PC-9 (cell line): ENCODE results near the gene ASIC3. TPM values are rescaled to one million over a fixed set of nuclear protein-coding genes. Genes with fewer than 3 reads are reported as not detected.
A peak's percentile ranks its signal among the peaks of the same experiment; 100 is the strongest.
"Not testable (repeated sequence)": the region's sequence is repeated elsewhere in the genome, so short reads cannot be mapped to it uniquely, and the experiment has no call there.

Source experiments
- BruUV-seq: library from RNA; stranded (reverse); fragments of 400-500 nt; replicated peaks from 2 replicates; lab custom pipeline; 2021; lab: Mats Ljungman, UMichigan
- CTCF ChIA-PET: fragments of 300-600 bp; sonication (Branson Sonifier 250); formaldehyde crosslinking; loops from one replicate; lab custom pipeline; 2022; ENCODE audit warnings: antibody characterized with exemption; lab: Charles Lee
- POLR2A ChIA-PET: fragments of 300-600 bp; sonication (Branson Sonifier 250); formaldehyde crosslinking; loops from one replicate; lab custom pipeline; 2022; ENCODE audit warnings: antibody characterized with exemption; ENCODE audit not compliant: unreplicated experiment; lab: Charles Lee
- DNase-seq, 2 experiments: peaks; one replicate each; pipeline versions ENCODE4 v3.0.0 to v3.0.0-alpha.2; 2015 to 2022; ENCODE audit warnings: mixed read lengths in 1 of 2
- H2AFZ ChIP-seq: fragments of 200-600 bp; sonication (generic); 2 replicates; pipeline ENCODE4 v1.8.1; 2017; ENCODE audit warnings: antibody characterized with exemption
- H3F3A ChIP-seq: fragments of 200-600 bp; sonication (generic); 2 replicates; pipeline ENCODE4 v1.8.1; 2017; ENCODE audit warnings: antibody characterized with exemption, mild to moderate bottlenecking, low read depth; ENCODE audit not compliant: insufficient read depth
- H3K27ac ChIP-seq: fragments of 200-600 bp; sonication (generic); 2 replicates; pipeline ENCODE4 v1.6.1; 2016; ENCODE audit warnings: mixed run types
- H3K27me3 ChIP-seq: fragments of 200-600 bp; sonication (generic); 2 replicates; pipeline ENCODE4 v1.6.1; 2016; ENCODE audit warnings: low read depth, mixed run types; ENCODE audit not compliant: insufficient read depth
- H3K36me3 ChIP-seq: fragments of 200-600 bp; sonication (generic); 2 replicates; pipeline ENCODE4 v1.6.1; 2016; ENCODE audit warnings: low read depth, mixed run types
- H3K4me1 ChIP-seq: fragments of 200-600 bp; sonication (generic); replicated peaks from 2 replicates; pipeline ENCODE4 v1.6.1; 2016; ENCODE audit warnings: mixed run types; ENCODE audit not compliant: insufficient read depth
- H3K4me2 ChIP-seq: fragments of 200-600 bp; sonication (generic); 2 replicates; pipeline ENCODE4 v1.6.1; 2017; ENCODE audit warnings: mixed run types
- H3K4me3 ChIP-seq: fragments of 200-600 bp; sonication (generic); 2 replicates; pipeline ENCODE4 v1.6.1; 2016; ENCODE audit warnings: mixed run types
- H3K79me2 ChIP-seq: fragments of 200-600 bp; sonication (generic); 2 replicates; pipeline ENCODE4 v1.6.1; 2017; ENCODE audit warnings: low read depth, mixed run types
- H3K9me2 ChIP-seq: fragments of 200-600 bp; sonication (generic); 2 replicates; pipeline ENCODE4 v1.8.1; 2017; ENCODE audit warnings: mild to moderate bottlenecking; ENCODE audit not compliant: insufficient read depth
- H3K9me3 ChIP-seq: fragments of 200-600 bp; sonication (generic); 2 replicates; pipeline ENCODE4 v1.8.1; 2016; ENCODE audit warnings: low read depth; ENCODE audit not compliant: insufficient read depth
- H4K20me1 ChIP-seq: fragments of 200-600 bp; sonication (generic); 2 replicates; pipeline ENCODE4 v1.8.1; 2017; ENCODE audit not compliant: insufficient read depth
- EZH2 ChIP-seq: fragments of 200-600 bp; sonication (generic); IDR thresholded peaks from 2 replicates; pipeline ENCODE4 v1.8.0; 2017; ENCODE audit warnings: antibody characterized with exemption, low read depth
- intact Hi-C: fragments of 100-400 bp; cut with micrococcal nuclease; formaldehyde crosslinking; loops from one replicate; pipeline ENCODE4 v1.10.0; 2022; ENCODE audit not compliant: unreplicated experiment
- total RNA-seq: library from RNA; stranded (reverse); gene quantifications from 2 replicates; pipeline ENCODE4 v1.2.3, GENCODE V29; 2021
- TF ChIP-seq, protein P1 (sequence below): fragments of 200-600 bp; sonication (generic); conservative IDR thresholded peaks from 2 replicates; pipeline ENCODE4 v1.6.1; 2017; ENCODE audit warnings: mixed run types, antibody characterized with exemption, mild to moderate bottlenecking, moderate library complexity

Gene ASIC3
- total RNA-seq, 1 experiment from 2014 or later, result 10.5 TPM

DNA sequence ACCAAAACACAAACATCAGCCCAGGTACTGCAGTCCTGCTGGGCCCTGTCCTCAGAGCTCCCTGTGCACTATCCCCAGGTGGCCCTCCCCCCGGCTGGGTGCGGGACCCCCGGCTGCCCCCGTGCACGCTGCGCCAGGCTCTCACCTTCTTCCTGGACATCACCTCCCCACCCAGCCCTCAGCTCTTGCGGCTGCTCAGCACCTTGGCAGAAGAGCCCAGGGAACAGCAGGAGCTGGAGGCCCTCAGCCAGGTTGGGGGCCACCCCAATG is 38.4 kb upstream of the ASIC3 start:
- H3K36me3 ChIP-seq, result no peaks in the 10 kb centered on the region
- TF ChIP-seq EZH2, result no peak
- TF ChIP-seq, protein P1, sequence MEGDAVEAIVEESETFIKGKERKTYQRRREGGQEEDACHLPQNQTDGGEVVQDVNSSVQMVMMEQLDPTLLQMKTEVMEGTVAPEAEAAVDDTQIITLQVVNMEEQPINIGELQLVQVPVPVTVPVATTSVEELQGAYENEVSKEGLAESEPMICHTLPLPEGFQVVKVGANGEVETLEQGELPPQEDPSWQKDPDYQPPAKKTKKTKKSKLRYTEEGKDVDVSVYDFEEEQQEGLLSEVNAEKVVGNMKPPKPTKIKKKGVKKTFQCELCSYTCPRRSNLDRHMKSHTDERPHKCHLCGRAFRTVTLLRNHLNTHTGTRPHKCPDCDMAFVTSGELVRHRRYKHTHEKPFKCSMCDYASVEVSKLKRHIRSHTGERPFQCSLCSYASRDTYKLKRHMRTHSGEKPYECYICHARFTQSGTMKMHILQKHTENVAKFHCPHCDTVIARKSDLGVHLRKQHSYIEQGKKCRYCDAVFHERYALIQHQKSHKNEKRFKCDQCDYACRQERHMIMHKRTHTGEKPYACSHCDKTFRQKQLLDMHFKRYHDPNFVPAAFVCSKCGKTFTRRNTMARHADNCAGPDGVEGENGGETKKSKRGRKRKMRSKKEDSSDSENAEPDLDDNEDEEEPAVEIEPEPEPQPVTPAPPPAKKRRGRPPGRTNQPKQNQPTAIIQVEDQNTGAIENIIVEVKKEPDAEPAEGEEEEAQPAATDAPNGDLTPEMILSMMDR, result no peak
- H4K20me1 ChIP-seq, result no peaks in the 10 kb centered on the region
- ChIA-PET CTCF (interaction anchor here (0.6 to 1.0 kb wide), 3 partner anchors 14 to 45 kb away, joined by 3 to 7 read pairs (median 4); partner anchors contain the start of gene ATG9B), POLR2A (interaction anchor here (0.6 kb wide), 1 partner anchor 18 kb away, joined by 21 read pairs; the partner anchor contains the start of gene ABCB8)
- intact Hi-C loops, result no loop called here
- no peaks in the 10 kb centered on the region for H3K9me2 ChIP-seq
- no peaks in the 10 kb centered on the region for H3K79me2 ChIP-seq
- no peak overlapping the region for H2AFZ ChIP-seq
- H3K27me3 ChIP-seq, result no peaks in the 10 kb centered on the region
- no peak overlapping the region for H3K4me2 ChIP-seq
- H3K4me3 ChIP-seq, result no peak overlapping the region
- BruUV-seq, result no TSS peak
- no peak for DNase-seq
- peaks cover 4% of the 10 kb centered on the region for H3F3A ChIP-seq
- H3K9me3 ChIP-seq, result no peaks in the 10 kb centered on the region
- peaks cover 26% of the 10 kb centered on the region for H3K4me1 ChIP-seq
- H3K27ac ChIP-seq, result no peak overlapping the region

DNA sequence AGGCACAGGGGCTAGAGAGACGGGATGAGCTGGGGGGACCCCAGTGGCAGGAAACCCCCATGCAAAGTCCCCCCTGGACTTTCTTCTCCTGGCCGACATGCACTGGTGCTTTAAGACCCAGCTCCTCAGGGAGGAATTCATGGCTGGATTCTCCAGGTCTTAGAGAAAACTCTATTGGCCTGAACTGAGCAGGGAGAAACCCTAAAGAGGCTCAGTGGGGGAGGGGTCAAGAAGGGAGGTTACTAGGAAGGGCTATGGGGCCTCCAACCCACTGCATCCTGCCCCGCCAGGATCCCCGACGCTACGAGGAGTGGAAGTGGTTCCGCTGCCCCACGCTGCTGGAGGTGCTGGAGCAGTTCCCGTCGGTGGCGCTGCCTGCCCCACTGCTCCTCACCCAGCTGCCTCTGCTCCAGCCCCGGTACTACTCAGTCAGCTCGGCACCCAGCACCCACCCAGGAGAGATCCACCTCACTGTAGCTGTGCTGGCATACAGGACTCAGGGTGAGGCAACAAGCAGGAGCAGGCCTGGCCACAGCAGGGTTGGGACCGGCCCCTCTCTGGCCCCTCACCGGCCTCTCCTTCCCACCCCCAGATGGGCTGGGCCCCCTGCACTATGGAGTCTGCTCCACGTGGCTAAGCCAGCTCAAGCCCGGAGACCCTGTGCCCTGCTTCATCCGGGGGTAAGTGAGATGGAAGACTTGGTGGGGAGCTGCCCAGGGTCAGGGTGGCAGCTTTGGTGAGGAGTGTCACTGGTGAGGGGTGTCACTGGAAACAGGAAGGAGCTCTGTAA is 37.8 kb upstream of the ASIC3 start:
- Histone ChIP-seq H3F3A (peaks cover 8% of the 10 kb centered on the region), H3K4me3 (no peak overlapping the region), H3K9me3 (no peaks in the 10 kb centered on the region), H3K36me3 (no peaks in the 10 kb centered on the region), H4K20me1 (no peaks in the 10 kb centered on the region), H2AFZ (no peak overlapping the region), H3K4me1 (peaks cover 26% of the 10 kb centered on the region), H3K27me3 (no peaks in the 10 kb centered on the region), H3K79me2 (no peaks in the 10 kb centered on the region), H3K9me2 (no peaks in the 10 kb centered on the region), H3K4me2 (no peak overlapping the region), H3K27ac (no peak overlapping the region)
- intact Hi-C loops, result no loop called here
- TF ChIP-seq EZH2, result no peak
- TF ChIP-seq, protein P1, result no peak
- BruUV-seq, result no TSS peak
- DNase-seq, result peak in 1 of 2 experiments; percentile 27
- CTCF ChIA-PET, result interaction anchor here (0.5 to 1.0 kb wide), 3 partner anchors 45 to 102 kb away, joined by 3 to 11 read pairs (median 4); no protein-coding TSS in a partner anchor
- POLR2A ChIA-PET, result no interaction called here

DNA sequence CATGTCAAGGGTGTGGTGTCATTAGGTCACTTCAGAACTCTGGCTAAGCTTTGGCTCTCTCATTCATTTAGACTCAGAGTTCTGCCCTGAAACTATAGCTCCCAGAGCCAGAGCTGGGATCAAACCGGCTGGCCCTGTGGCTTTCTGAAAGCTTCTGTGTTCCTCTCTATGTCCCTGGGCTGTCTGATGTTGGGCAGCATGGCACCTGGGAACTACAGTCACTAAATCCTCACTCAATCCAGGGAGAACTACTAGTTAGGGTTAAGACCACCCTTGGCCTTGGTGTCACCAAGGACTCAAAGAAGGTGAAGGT is 37.3 kb upstream of the ASIC3 start:
- H3K4me2 ChIP-seq, result no peak overlapping the region

DNA sequence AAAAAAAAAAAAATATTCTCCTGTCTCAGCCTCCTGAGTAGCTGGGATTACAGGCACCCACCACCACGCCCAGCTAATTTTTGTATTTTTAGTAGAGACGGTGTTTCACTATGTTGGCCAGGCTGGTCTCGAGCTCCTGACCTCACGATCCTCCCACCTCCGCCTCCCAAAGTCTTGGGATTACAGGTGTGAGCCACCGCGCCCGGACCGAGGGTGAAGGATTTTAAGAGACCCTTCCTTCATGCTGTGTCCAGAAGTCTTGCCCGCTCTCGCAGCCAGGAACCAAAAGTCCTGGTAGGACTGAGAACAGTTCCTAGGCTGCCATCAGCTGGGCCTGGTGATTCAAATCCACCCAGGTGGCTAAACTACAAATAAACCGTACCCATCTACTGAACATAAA is 36.7 kb upstream of the ASIC3 start:
- POLR2A ChIA-PET, result interaction anchor here (0.6 kb wide), 1 partner anchor 94 kb away, joined by 27 read pairs; no protein-coding TSS in a partner anchor
- peaks cover 26% of the 10 kb centered on the region for H3K4me1 ChIP-seq

More for the DNA sequence above, 37.3 kb upstream of the ASIC3 start:
- DNase-seq, result no peak
- no TSS peak for BruUV-seq
- no peaks in the 10 kb centered on the region for H3K27me3 ChIP-seq
- no peak overlapping the region for H2AFZ ChIP-seq
- ChIA-PET POLR2A (interaction anchor here (0.6 kb wide), 1 partner anchor 94 kb away, joined by 27 read pairs; no protein-coding TSS in a partner anchor), CTCF (interaction anchor here (0.5 to 0.6 kb wide), 2 partner anchors 74 to 304 kb away, joined by 8 to 11 read pairs; no protein-coding TSS in a partner anchor)
- peaks cover 11% of the 10 kb centered on the region for H3F3A ChIP-seq
- no peak overlapping the region for H3K27ac ChIP-seq
- intact Hi-C loops, result no loop called here
- no peaks in the 10 kb centered on the region for H4K20me1 ChIP-seq
- no peaks in the 10 kb centered on the region for H3K36me3 ChIP-seq
- H3K9me3 ChIP-seq, result no peaks in the 10 kb centered on the region
- H3K9me2 ChIP-seq, result no peaks in the 10 kb centered on the region
- no peaks in the 10 kb centered on the region for H3K79me2 ChIP-seq
- peaks cover 26% of the 10 kb centered on the region for H3K4me1 ChIP-seq
- TF ChIP-seq EZH2, result no peak
- TF ChIP-seq, protein P1, result no peak
- H3K4me3 ChIP-seq, result no peak overlapping the region

More for the DNA sequence above, 36.7 kb upstream of the ASIC3 start:
- H3K4me3 ChIP-seq, DNase-seq, H3K36me3 ChIP-seq, H3K9me3 ChIP-seq, H4K20me1 ChIP-seq, H3K9me2 ChIP-seq, intact Hi-C loops, BruUV-seq, H3K27me3 ChIP-seq, H3K79me2 ChIP-seq, H2AFZ ChIP-seq: not testable (repeated sequence)
- H3F3A ChIP-seq, result peaks cover 11% of the 10 kb centered on the region
- peak overlapping the region; percentile 18; the same call in 1 of the 2 replicates for H3K4me2 ChIP-seq
- H3K27ac ChIP-seq, result peak overlapping the region; percentile 31; the same call in 1 of the 2 replicates
- CTCF ChIA-PET, result interaction anchor here (0.6 kb wide), 1 partner anchor 303 kb away, joined by 8 read pairs; no protein-coding TSS in a partner anchor
